ENCODE data around the gene LYRM7.

DNA sequence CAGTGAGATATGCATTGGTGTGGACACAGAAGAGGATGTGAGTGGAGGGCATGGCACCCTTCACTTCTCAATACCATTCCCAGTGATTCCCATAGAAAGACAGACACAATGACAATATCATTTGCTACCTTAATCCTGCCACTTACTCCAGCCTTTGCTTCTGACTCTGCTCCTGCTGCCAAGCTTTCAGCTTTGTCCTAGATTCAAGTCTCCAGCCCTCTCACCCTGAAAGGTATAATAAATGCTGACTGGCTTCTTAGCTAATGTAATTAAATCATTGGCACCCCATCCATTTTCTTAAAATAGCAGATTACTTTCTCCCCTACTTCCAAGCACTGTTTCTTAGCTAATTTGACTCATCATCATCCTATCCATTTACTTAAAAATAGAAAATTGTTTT lies 52.0 kb downstream of the LYRM7 start:
- TF ChIP-seq POLR2AphosphoS5 (IDR thresholded peaks at IDR 0.05; ENCODE audit: low read depth, low read length): no peak
- TF ChIP-seq POLR2A (IDR thresholded peaks at IDR 0.05; ENCODE audit: low read depth, low read length): no peak
- no peak for TF ChIP-seq PAX5 (IDR thresholded peaks at IDR 0.05; ENCODE audit: insufficient read depth, low read length, severe bottlenecking)
- no peak for TF ChIP-seq TAF1 (IDR thresholded peaks at IDR 0.05; ENCODE audit: low read depth, low read length)

Data from GM12891 (cell line).